Pons (tissue), 1 donor: ENCODE data around the gene TNS3.

Source experiments
- DNase-seq: peaks from one replicate; pipeline ENCODE4 v3.0.0-alpha.2; 2016; ENCODE audit warnings: low spot score

Gene TNS3

DNA sequence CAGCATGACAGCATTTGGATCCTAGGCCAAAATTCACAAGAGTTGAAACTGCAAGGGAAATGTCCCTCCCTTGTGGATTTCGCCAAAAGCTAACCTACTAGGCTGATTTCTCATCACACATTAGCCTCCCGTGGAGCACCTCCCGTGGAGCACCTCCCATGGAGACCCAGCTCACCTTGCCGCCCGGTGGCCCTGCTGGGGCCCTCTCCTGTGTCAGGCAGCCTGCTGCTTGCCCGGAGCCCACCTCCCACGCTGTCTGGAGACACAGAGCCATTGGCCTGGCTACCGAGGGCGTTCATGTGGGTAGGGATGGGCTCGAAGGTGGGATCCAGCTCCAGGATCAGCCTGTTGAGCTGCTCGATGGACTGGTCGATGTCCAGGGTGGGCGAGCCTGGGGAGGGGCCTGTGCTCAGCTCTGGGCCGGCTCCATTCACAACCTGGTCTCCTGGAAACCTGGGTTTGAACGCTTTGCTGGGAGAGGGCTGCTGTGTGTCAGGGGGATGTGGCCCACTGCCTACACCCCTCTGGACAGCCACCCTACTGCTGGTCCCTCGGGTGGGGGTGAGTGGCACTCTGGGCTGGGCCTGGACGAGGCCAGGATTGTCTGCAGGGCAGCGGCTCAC, 213.6 kb downstream of the TNS3 start:
- no peak for DNase-seq

DNA sequence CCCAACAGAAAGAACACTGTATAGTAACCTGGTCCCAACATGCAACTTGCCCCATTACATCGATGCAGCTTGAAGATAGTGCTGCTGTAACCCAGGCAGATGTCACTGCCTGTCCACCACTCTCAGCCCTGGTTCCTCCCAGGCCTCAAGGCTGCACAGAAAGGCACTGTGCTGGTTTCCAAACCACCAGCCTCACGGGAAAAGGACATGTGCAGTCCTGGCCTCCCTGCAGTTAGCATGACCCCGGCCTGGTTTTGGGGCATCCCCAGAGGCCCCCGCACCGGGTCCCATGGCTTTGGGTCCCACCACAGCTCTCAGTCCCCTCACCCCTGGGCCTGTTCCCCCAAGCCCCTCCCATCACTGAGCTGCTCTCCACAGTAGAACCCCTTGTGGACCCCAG, 214.5 kb downstream of the TNS3 start:
- no peak for DNase-seq

- DNase-seq = no peak
Observed at GRCh38 chr7:47366960-47367359, 215.0 kb downstream of the TNS3 start.

- no peak for DNase-seq
Observed at GRCh38 chr7:47366211-47366610, 215.7 kb downstream of the TNS3 start.

DNA sequence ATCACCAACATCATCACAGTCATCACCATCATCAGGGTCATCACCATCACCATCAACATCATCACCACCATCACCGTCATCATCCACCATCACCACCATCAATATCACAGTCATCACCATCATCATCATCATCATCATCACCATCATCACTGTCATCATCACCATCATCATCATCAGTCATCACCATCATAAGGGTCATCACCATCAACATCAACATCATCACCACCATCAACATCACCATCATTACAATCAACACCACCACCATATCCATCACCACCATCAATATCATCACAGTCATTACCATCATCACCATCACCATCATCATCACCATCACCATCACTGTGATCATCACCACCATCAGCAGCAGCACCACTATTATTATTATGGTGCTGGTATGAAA, 218.9 kb downstream of the TNS3 start:
- no peak for DNase-seq

- no peak for DNase-seq
Observed at GRCh38 chr7:47361746-47362215, 220.1 kb downstream of the TNS3 start.

- no peak for DNase-seq
Observed at GRCh38 chr7:47361236-47361635, 220.7 kb downstream of the TNS3 start.

DNA sequence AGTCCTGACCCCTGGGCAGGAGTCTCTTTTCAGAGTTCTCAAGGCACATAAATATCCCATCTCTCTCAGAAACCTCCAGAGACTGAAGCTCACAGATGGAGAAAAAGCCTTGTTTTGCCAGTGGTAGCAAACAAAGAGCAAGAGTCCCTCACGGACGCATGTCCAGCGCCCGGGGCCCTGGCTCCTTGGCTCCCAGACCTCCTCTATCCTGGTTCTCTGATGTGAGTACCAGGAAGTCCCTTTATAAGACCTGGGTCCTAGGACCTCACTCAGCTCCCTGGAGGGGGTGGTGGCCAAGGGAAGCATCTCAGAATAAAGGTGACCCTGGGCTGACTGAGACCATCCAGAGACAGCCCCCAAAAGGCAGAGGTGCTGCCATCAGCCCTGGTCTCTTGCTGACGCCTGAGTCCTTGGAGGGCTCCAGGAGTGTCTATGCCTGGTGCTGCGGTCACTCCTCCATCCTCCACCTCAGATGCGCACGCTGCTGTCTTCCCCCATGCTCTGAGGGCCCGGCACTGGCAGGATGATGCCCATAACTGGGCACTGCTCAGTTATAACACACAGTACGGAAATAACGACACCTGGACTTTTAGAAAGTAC, 221.5 kb downstream of the TNS3 start:
- DNase-seq = no peak

DNA sequence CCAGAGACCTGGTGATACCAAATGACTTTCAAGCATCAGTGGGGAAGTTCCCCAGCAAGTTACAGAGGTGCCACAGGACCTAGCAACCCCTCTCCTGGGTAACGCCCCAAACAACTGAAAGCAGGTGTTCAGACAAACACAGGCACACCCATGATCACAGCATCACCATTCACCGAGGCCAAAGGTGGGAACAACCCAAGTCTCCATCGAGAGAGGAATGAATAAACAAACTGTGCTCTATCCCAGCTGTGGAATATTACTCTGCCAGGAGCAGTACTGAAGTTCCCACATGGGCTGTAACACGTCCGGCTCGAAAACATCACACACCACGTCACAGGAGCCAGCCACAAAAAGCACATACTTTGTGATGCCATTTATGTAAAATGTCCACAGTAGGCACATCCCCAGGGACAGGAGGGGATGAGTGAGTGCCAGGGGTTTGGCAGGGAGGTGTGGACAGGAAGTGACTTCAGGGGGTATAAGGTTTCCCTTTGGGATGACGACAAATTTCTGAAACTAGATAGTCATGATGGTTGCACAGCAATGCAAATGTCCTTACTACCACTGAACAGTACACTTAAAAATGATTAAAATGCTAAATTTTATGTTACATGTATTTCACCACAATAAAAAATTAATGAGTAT, 222.8 kb downstream of the TNS3 start:
- no peak for DNase-seq

DNA sequence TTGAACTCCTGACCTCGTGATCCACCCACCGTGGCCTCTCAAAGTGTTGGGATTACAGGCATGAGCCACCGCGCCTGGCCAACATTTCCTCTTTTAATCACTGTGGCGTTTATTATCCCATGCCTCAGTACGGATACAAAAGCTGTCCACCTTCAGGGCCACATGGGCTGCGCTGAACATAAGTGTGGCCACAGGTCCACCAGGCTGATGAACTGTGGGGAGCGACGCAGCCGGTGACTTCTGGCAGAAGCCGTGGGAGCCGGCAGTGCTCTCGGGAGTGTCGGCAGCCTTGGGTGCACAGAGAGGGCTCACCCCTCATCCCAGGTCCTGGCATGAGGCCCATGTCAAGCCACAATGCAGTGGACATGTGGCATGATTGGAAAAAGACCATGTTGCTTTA, 223.6 kb downstream of the TNS3 start:
- DNase-seq = no peak

DNA sequence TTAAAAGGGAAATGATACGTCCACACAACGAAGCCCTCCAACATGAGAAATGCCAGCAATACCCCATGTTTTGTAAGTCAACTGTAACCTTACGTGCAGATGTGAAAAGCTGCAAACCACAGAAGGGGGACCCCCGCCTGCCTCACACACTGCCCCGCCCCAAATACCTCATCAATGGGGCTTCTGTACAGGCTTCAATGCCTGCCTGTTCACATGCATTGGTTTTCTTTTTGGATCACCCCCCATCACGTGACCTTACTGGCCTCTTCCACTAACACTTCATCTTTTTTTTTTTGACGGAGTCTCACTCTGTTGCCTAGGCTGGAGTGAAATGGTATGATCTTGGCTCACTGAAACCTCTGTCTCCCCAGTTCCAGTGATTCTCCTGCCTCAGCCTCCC, 224.0 kb downstream of the TNS3 start:
- DNase-seq = no peak

- no peak for DNase-seq
Observed at GRCh38 chr7:47357361-47357760, 224.6 kb downstream of the TNS3 start.

GRCh38 chr7:47356261-47356660, 225.7 kb downstream of the TNS3 start:
- DNase-seq = no peak

GRCh38 chr7:47355684-47356083, 226.2 kb downstream of the TNS3 start:
- DNase-seq = no peak

GRCh38 chr7:47354831-47355541, 226.9 kb downstream of the TNS3 start:
- DNase-seq = no peak

GRCh38 chr7:47354071-47354470, 227.8 kb downstream of the TNS3 start:
- DNase-seq = no peak

- DNase-seq = no peak
Observed at GRCh38 chr7:47352394-47352968, 229.4 kb downstream of the TNS3 start.

DNA sequence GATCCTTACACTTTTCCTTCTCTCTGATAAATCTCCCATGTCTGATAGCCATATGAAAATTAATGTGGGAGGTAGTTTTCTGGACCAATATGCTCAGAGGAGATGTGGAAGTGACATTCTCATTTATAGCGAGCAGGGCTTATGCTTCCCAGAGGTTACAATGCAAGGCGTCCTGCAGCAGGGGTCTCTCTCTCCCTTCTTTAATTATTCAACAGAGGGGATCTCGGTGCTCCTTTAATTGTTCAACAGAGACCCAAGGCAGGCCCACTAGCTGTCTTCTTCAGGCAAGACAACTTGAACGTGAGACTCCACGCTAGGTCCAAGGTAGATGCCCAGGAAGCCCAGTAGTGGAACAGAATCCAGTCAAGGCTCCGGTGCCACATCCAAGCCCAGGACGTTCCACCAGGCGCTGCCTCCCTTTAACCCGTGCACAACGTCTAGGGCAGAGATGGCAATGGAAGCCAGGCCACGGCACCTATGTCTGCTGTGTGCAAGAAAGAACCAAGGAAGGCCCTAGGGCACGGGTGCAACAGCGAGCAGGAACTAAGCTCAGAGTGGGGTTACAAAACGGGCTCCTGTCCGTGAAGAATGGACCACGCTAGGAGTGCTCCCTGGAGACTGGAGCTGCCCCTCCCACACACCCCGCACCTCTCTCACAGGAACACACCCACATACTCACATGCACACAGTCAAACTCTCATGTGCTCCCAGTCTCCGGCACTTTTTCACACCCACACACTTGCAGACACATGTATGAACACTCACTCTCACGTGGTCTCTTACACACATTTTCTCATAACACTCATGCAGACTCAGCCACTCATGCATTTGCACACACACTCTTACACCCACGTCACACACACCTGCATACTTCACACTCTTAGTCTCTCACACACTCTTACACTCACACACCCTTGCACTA, 230.4 kb downstream of the TNS3 start:
- DNase-seq = no peak

DNA sequence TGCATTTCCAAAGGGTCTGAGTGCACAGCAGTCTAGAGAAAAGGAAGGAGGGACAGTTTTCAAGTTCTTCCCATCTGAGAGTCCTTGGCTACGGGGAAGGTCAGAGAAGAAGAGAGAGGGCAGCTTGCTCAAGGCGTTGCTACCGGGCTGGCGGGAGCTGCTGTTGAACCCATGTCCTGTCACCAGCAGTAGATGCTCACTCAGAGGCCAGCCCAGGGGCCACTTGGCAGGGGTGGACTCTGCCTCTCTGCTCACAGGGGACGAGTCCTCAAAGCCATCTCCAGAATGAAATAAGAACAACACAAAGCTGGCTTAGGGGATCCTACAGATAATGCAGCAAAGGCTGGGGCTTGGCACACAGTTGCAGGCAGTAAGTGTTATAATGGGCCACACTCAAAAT, 231.5 kb downstream of the TNS3 start:
- DNase-seq = no peak

GRCh38 chr7:47349401-47349800, 232.5 kb downstream of the TNS3 start:
- no peak for DNase-seq

- DNase-seq = no peak
Observed at GRCh38 chr7:47347816-47348385, 234.0 kb downstream of the TNS3 start.
